ENCODE data around the gene GHRH.

The GHRH gene

GRCh38 chr20:37260923-37261322, 691 bp downstream of the GHRH start:
- POLR2A ChIA-PET (ENCODE audit: low non-redundant PET): no interaction called here
- CTCF ChIA-PET: interaction anchor here (0.6 kb wide), 2 partner anchors 22 to 33 kb away, joined by 4 read pairs; no protein-coding TSS in a partner anchor
- no peak for TF ChIP-seq CTCF (conservative IDR thresholded peaks at IDR 0.05; ENCODE audit: low read depth)
- no peak overlapping the region for H3K27ac ChIP-seq
- no peak for DNase-seq (ENCODE audit: low spot score)

- DNase-seq (ENCODE audit: low spot score): no peak
- no peak overlapping the region for H3K27ac ChIP-seq
- ChIA-PET POLR2A (ENCODE audit: low non-redundant PET) (interaction anchor here (0.7 kb wide), 1 partner anchor 709 kb away, joined by 6 read pairs; no protein-coding TSS in a partner anchor), CTCF (interaction anchor here (0.6 to 0.7 kb wide), 3 partner anchors 628 to 966 kb away, joined by 3 read pairs; no protein-coding TSS in a partner anchor)
- TF ChIP-seq CTCF (conservative IDR thresholded peaks at IDR 0.05; ENCODE audit: low read depth): no peak
Observed at GRCh38 chr20:37259865-37260264, 1.7 kb downstream of the GHRH start.

GRCh38 chr20:37259031-37259430, 2.6 kb downstream of the GHRH start:
- ChIA-PET POLR2A (ENCODE audit: low non-redundant PET) (no interaction called here), CTCF (interaction anchor here (0.6 kb wide), 1 partner anchor 46 kb away, joined by 3 read pairs; no protein-coding TSS in a partner anchor)
- no peak for TF ChIP-seq CTCF (conservative IDR thresholded peaks at IDR 0.05; ENCODE audit: low read depth)
- H3K27ac ChIP-seq: no peak overlapping the region
- no peak for DNase-seq (ENCODE audit: low spot score)

GRCh38 chr20:37257988-37258387, 3.6 kb downstream of the GHRH start:
- POLR2A ChIA-PET (ENCODE audit: low non-redundant PET): no interaction called here
- DNase-seq (ENCODE audit: low spot score): no peak
- CTCF ChIA-PET: no interaction called here
- no peak for TF ChIP-seq CTCF (conservative IDR thresholded peaks at IDR 0.05; ENCODE audit: low read depth)
- H3K27ac ChIP-seq: no peak overlapping the region

GRCh38 chr20:37257530-37257929, 4.1 kb downstream of the GHRH start:
- no peak overlapping the region for H3K27ac ChIP-seq
- POLR2A ChIA-PET (ENCODE audit: low non-redundant PET): no interaction called here
- CTCF ChIA-PET: no interaction called here
- no peak for TF ChIP-seq CTCF (conservative IDR thresholded peaks at IDR 0.05; ENCODE audit: low read depth)
- no peak for DNase-seq (ENCODE audit: low spot score)

- no peak for DNase-seq (ENCODE audit: low spot score)
- ChIA-PET CTCF (interaction anchor here (0.5 to 1.2 kb wide), 3 partner anchors 16 to 58 kb away, joined by 3 to 6 read pairs (median 3); no protein-coding TSS in a partner anchor), POLR2A (ENCODE audit: low non-redundant PET) (no interaction called here)
- no peak for TF ChIP-seq CTCF (conservative IDR thresholded peaks at IDR 0.05; ENCODE audit: low read depth)
- no peak overlapping the region for H3K27ac ChIP-seq
Observed at GRCh38 chr20:37256286-37256685, 5.3 kb downstream of the GHRH start.

All from RWPE1 (cell line).